ENCODE data around the gene CDH8. TPM values are rescaled to one million over a fixed set of nuclear protein-coding genes. Genes with fewer than 3 reads are reported as not detected.

Gene CDH8
- polyA plus RNA-seq, 1 of the 3 experiments (the other 2 are of a cell fraction): 0.05 TPM

- Histone ChIP-seq H3K4me2 (no peak overlapping the region), H3K9ac (no peak overlapping the region), H2AFZ (ENCODE audit: low read depth) (no peak overlapping the region), H3K4me1 (ENCODE audit: control insufficient read depth in 1 of 2, insufficient read depth in 2 of 2, low read depth in 1 of 2, low read length in 1 of 2) (no peaks in the 10 kb centered on the region; a peak in 1 of 4 replicates), H3K27ac (ENCODE audit: low read depth in 2 of 2, low read length in 1 of 2) (no peak overlapping the region), H3F3A (replicated peaks; ENCODE audit: insufficient read depth) (no peaks in the 10 kb centered on the region), H3K27me3 (ENCODE audit: insufficient read depth) (no peaks in the 10 kb centered on the region), H3K79me2 (ENCODE audit: insufficient read depth) (no peaks in the 10 kb centered on the region), H3K4me3 (ENCODE audit: low read depth in 2 of 2, low read length in 1 of 2) (no peak overlapping the region), H3K36me3 (replicated peaks in 1 of 2; ENCODE audit: control insufficient read depth in 1 of 2, insufficient read depth in 2 of 2, low read length in 1 of 2) (no peaks in the 10 kb centered on the region), H4K20me1 (ENCODE audit: insufficient read depth) (no peaks in the 10 kb centered on the region), H3K9me3 (no peaks in the 10 kb centered on the region), H3K9me2 (no peaks in the 10 kb centered on the region)
- no peak for TF ChIP-seq TCF12 (IDR thresholded peaks at IDR 0.05)
- no peak for TF ChIP-seq SMC3 (IDR thresholded peaks at IDR 0.05; ENCODE audit: low read depth, low read length)
- no peak for TF ChIP-seq ELF1 (IDR thresholded peaks at IDR 0.05)
- no peak for TF ChIP-seq CHD2 (IDR thresholded peaks at IDR 0.05; ENCODE audit: low read length, partially characterized antibody)
- no peak for TF ChIP-seq NFIC (IDR thresholded peaks at IDR 0.05; ENCODE audit: borderline replicate concordance)
- TF ChIP-seq TAF1 (IDR thresholded peaks at IDR 0.05; ENCODE audit: borderline replicate concordance, low read depth, low read length): no peak
- no peak for TF ChIP-seq RAD21 (IDR thresholded peaks at IDR 0.05; ENCODE audit: low read length)
- WGBS (ENCODE audit: low lambda C conversion rate): 31% methylated on average over 4 of the region's 4 CpGs
- no peak for DNase-seq
- ChIA-PET POLR2A (no interaction called here), CTCF (interaction anchor here (1.0 to 1.9 kb wide), 2 partner anchors 10 to 38 kb away, joined by 3 to 6 read pairs; no protein-coding TSS in a partner anchor)
Observed at GRCh38 chr16:62079236-62079635, 43.0 kb upstream of the CDH8 start.

- 35% methylated on average over 4 of the region's 4 CpGs for WGBS (ENCODE audit: low lambda C conversion rate)
Observed at GRCh38 chr16:62077998-62078397, 41.8 kb upstream of the CDH8 start.

More at GRCh38 chr16:62077998-62078397, 41.8 kb upstream of the CDH8 start:
- POLR2A ChIA-PET: no interaction called here
- Histone ChIP-seq H3K4me3 (ENCODE audit: low read depth in 2 of 2, low read length in 1 of 2) (no peak overlapping the region; a peak in 1 of 4 replicates), H3K9me2 (no peaks in the 10 kb centered on the region), H3K36me3 (replicated peaks in 1 of 2; ENCODE audit: control insufficient read depth in 1 of 2, insufficient read depth in 2 of 2, low read length in 1 of 2) (no peaks in the 10 kb centered on the region), H3K9me3 (no peaks in the 10 kb centered on the region), H3K27me3 (ENCODE audit: insufficient read depth) (no peaks in the 10 kb centered on the region), H3K79me2 (ENCODE audit: insufficient read depth) (no peaks in the 10 kb centered on the region), H2AFZ (ENCODE audit: low read depth) (no peak overlapping the region), H3K9ac (no peak overlapping the region), H4K20me1 (ENCODE audit: insufficient read depth) (no peaks in the 10 kb centered on the region), H3K4me1 (ENCODE audit: control insufficient read depth in 1 of 2, insufficient read depth in 2 of 2, low read depth in 1 of 2, low read length in 1 of 2) (no peaks in the 10 kb centered on the region; a peak in 1 of 4 replicates), H3K27ac (ENCODE audit: low read depth in 2 of 2, low read length in 1 of 2) (no peak overlapping the region), H3K4me2 (no peak overlapping the region), H3F3A (replicated peaks; ENCODE audit: insufficient read depth) (no peaks in the 10 kb centered on the region)
- peak; percentile 11 for DNase-seq
- TF ChIP-seq CTCF (IDR thresholded peaks at IDR 0.05): peak; percentile 34; the same call in 1 of the 2 replicates
- no peak for TF ChIP-seq YY1 (IDR thresholded peaks at IDR 0.05; ENCODE audit: low read depth)
- no peak for TF ChIP-seq FOXJ3 (CRISPR knock-in tag; IDR thresholded peaks at IDR 0.05)
- no peak for TF ChIP-seq SMC3 (IDR thresholded peaks at IDR 0.05; ENCODE audit: low read depth, low read length)
- TF ChIP-seq MXI1 (IDR thresholded peaks at IDR 0.05; ENCODE audit: low read depth, low read length): no peak
- no peak for TF ChIP-seq FOSL2 (IDR thresholded peaks at IDR 0.05; ENCODE audit: borderline replicate concordance, low read depth)
- TF ChIP-seq, protein P1, sequence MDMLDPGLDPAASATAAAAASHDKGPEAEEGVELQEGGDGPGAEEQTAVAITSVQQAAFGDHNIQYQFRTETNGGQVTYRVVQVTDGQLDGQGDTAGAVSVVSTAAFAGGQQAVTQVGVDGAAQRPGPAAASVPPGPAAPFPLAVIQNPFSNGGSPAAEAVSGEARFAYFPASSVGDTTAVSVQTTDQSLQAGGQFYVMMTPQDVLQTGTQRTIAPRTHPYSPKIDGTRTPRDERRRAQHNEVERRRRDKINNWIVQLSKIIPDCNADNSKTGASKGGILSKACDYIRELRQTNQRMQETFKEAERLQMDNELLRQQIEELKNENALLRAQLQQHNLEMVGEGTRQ (IDR thresholded peaks at IDR 0.05; ENCODE audit: borderline replicate concordance, low read depth, low read length): no peak
- CTCF ChIA-PET: interaction anchor here (0.6 to 1.0 kb wide), 3 partner anchors 56 to 793 kb away, joined by 3 read pairs; no protein-coding TSS in a partner anchor

Data from SK-N-SH (cell line).